ENCODE results near the gene CEMIP.

CEMIP gene

GRCh38 chr15:81000624-81001151, 221.5 kb downstream of the CEMIP start, which contains the start of gene TLNRD1 (continued):
- TF ChIP-seq ZNF660 (tag by site-specific recombination; IDR thresholded peaks at IDR 0.05) (0 out of 2 replicates have a peak, but pooled peaks have one; percentile 18), ZNF785 (tag by site-specific recombination; IDR thresholded peaks at IDR 0.05) (no peak), ZFP3 (tag by site-specific recombination; IDR thresholded peaks at IDR 0.05; ENCODE audit: low read depth) (no peak), KLF9 (tag by site-specific recombination; IDR thresholded peaks at IDR 0.05; ENCODE audit: low read depth) (no peak; the same call in 1 of the 2 replicates), ZNF776 (tag by site-specific recombination; IDR thresholded peaks at IDR 0.05; ENCODE audit: borderline replicate concordance) (no peak), ZNF658 (tag by site-specific recombination; IDR thresholded peaks at IDR 0.05) (no peak), GLIS1 (tag by site-specific recombination; IDR thresholded peaks at IDR 0.05) (peak; percentile 89), YY1 (tag by site-specific recombination; IDR thresholded peaks at IDR 0.05) (no peak), ZNF837 (tag by site-specific recombination; IDR thresholded peaks at IDR 0.05) (no peak), GLI4 (tag by site-specific recombination; IDR thresholded peaks at IDR 0.05) (no peak), ZNF596 (tag by site-specific recombination; IDR thresholded peaks at IDR 0.05) (no peak), ZNF335 (tag by site-specific recombination; conservative IDR thresholded peaks at IDR 0.05) (peak; percentile 68), ZNF23 (tag by site-specific recombination; IDR thresholded peaks at IDR 0.05; ENCODE audit: borderline replicate concordance) (no peak), ZBTB48 (tag by site-specific recombination; IDR thresholded peaks at IDR 0.05) (no peak), ZNF133 (tag by site-specific recombination; IDR thresholded peaks at IDR 0.05) (no peak), ZNF114 (tag by site-specific recombination; IDR thresholded peaks at IDR 0.05) (no peak), ZNF777 (tag by site-specific recombination; IDR thresholded peaks at IDR 0.05; ENCODE audit: borderline replicate concordance) (no peak), ZNF174 (tag by site-specific recombination; IDR thresholded peaks at IDR 0.05) (no peak), GLI2 (tag by site-specific recombination; IDR thresholded peaks at IDR 0.05; ENCODE audit: borderline replicate concordance, low read depth) (no peak), REST (tag by site-specific recombination; IDR thresholded peaks at IDR 0.05) (no peak), SCRT2 (tag by site-specific recombination; IDR thresholded peaks at IDR 0.05) (no peak), KLF16 (tag by site-specific recombination; IDR thresholded peaks at IDR 0.05) (no peak), REPIN1 (tag by site-specific recombination; IDR thresholded peaks at IDR 0.05; ENCODE audit: low read depth) (no peak), ZNF555 (tag by site-specific recombination; conservative IDR thresholded peaks at IDR 0.05) (no peak), SP2 (tag by site-specific recombination; IDR thresholded peaks at IDR 0.05) (peak; percentile 91), ZNF391 (tag by site-specific recombination; IDR thresholded peaks at IDR 0.05; ENCODE audit: borderline replicate concordance, low read depth) (no peak), ZNF121 (tag by site-specific recombination; IDR thresholded peaks at IDR 0.05) (no peak), MYNN (tag by site-specific recombination; IDR thresholded peaks at IDR 0.05; ENCODE audit: borderline replicate concordance) (no peak)
- TF ChIP-seq, protein P1, sequence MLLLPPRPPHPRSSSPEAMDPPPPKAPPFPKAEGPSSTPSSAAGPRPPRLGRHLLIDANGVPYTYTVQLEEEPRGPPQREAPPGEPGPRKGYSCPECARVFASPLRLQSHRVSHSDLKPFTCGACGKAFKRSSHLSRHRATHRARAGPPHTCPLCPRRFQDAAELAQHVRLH (tag by site-specific recombination; IDR thresholded peaks at IDR 0.05): no peak
- TF ChIP-seq, protein P2, sequence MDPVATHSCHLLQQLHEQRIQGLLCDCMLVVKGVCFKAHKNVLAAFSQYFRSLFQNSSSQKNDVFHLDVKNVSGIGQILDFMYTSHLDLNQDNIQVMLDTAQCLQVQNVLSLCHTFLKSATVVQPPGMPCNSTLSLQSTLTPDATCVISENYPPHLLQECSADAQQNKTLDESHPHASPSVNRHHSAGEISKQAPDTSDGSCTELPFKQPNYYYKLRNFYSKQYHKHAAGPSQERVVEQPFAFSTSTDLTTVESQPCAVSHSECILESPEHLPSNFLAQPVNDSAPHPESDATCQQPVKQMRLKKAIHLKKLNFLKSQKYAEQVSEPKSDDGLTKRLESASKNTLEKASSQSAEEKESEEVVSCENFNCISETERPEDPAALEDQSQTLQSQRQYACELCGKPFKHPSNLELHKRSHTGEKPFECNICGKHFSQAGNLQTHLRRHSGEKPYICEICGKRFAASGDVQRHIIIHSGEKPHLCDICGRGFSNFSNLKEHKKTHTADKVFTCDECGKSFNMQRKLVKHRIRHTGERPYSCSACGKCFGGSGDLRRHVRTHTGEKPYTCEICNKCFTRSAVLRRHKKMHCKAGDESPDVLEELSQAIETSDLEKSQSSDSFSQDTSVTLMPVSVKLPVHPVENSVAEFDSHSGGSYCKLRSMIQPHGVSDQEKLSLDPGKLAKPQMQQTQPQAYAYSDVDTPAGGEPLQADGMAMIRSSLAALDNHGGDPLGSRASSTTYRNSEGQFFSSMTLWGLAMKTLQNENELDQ (tag by site-specific recombination; IDR thresholded peaks at IDR 0.05; ENCODE audit: low read depth): no peak
- TF ChIP-seq, protein P3, sequence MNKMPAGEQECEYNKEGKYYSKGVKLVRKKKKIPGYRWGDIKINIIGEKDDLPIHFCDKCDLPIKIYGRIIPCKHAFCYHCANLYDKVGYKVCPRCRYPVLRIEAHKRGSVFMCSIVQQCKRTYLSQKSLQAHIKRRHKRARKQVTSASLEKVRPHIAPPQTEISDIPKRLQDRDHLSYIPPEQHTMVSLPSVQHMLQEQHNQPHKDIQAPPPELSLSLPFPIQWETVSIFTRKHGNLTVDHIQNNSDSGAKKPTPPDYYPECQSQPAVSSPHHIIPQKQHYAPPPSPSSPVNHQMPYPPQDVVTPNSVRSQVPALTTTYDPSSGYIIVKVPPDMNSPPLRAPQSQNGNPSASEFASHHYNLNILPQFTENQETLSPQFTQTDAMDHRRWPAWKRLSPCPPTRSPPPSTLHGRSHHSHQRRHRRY (tag by site-specific recombination; IDR thresholded peaks at IDR 0.05): no peak
- TF ChIP-seq, protein P4, sequence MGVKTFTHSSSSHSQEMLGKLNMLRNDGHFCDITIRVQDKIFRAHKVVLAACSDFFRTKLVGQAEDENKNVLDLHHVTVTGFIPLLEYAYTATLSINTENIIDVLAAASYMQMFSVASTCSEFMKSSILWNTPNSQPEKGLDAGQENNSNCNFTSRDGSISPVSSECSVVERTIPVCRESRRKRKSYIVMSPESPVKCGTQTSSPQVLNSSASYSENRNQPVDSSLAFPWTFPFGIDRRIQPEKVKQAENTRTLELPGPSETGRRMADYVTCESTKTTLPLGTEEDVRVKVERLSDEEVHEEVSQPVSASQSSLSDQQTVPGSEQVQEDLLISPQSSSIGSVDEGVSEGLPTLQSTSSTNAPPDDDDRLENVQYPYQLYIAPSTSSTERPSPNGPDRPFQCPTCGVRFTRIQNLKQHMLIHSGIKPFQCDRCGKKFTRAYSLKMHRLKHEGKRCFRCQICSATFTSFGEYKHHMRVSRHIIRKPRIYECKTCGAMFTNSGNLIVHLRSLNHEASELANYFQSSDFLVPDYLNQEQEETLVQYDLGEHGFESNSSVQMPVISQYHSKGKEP (tag by site-specific recombination; IDR thresholded peaks at IDR 0.05): no peak

All from HEK293 (cell line).